NCI-H1092 (cell line): ENCODE measurements around the gene GTF2H2.
"Not testable (repeated sequence)": the region's sequence is repeated elsewhere in the genome, so short reads cannot be mapped to it uniquely, and the experiment has no call there.

Source experiments
- DNase-seq: peaks from one replicate; lab custom pipeline; 2025; lab: John Stamatoyannopoulos, UW

The GTF2H2 gene

DNA sequence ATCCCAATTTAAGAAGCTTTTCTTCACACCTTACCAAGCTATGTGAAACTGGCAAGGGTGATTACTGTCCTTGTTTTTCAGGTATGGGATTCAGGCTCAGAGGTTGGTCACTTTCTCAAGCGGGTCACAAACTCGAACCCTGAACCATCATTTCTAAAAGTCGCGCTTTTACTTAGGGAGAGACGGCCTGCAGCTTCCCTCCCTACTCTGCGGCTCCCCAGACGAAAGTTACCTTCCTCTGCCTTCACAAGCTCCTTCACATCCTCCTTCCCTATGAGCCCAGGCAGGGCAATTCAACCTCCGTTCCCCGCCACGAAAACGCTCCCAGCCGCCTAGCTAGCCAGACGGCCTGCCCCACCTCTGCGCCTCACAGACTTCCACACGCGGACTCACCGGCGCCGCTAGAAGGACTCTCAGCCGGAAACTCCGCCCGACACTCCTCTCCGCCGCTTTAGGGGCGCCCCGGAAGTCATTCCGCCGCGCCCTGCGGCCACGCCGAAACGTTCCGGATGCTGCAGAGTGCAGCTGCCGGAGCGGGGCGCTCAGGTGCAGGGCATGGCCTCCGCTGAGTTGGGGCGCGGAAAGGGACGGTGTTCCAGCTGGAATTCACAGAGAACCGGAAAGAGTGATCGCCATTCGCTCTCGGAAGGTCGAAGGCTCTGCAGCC lies at the start of gene GTF2H2:
TSS of gene GTF2H2 (minus strand) at position 415 of the 667 bp plus-strand sequence. CDS start 4,913 bp downstream, outside the sequence.
- DNase-seq, result not testable (repeated sequence)

DNA sequence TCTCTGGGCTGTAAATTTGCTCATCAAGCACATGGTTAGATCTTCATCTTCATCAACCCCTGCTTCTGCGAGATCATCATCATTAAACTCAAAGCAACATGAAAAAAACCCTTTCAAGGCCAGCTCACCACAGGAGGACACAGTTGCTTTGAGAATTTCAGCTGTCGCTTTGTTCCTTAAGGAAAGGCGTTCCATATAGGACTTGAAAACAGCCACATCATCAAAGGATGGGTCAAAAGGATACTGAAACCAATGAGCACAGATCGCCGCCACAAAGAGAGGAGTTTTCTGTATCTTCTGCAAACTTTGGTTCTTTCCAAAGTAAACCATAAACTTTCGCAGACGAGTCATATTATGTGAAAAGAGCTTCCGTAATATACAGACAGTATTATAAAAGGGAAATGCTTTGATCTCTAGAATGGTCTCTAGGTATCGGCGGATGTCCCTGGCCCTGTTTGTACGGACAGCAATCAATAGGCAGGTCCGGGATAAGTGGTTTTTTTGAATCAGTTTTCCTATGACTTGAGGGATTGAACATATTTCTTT lies 42.3 kb upstream of the GTF2H2 start:
- not testable (repeated sequence) for DNase-seq

DNA sequence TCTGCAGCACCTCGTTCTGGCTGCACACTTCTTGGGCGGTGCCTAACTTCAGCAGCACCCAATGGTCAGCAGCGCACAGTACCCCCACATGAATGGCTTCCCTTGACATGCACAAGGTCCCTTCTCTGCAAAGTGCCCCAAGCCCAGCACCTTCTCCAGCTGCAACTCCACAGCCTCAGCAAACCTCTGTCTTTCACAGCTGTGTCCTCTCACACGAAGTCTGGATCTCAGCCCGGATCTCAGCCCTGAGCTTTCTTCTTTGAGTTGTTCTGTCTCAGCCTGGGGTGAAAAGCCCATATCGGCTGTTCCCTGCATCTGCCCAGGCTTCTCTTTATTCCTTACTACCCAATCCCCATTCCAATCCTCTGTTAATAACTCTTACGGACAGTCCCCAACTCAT lies 32.5 kb upstream of the GTF2H2 start:
- DNase-seq, result not testable (repeated sequence)

DNA sequence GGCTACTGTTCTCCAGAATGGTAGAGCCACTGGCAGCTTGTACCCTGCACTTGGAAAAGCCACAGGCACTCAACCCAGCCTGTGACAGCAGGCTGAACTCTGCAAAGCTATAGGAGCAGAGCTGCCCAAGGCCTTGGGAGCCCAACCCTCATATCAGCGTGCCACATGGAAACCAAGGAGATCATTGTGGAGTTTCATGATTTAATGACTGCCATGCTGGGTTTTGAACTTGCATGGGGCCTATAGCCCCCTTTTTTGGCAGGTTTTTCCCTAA lies 30.4 kb upstream of the GTF2H2 start:
- DNase-seq, result not testable (repeated sequence)

DNA sequence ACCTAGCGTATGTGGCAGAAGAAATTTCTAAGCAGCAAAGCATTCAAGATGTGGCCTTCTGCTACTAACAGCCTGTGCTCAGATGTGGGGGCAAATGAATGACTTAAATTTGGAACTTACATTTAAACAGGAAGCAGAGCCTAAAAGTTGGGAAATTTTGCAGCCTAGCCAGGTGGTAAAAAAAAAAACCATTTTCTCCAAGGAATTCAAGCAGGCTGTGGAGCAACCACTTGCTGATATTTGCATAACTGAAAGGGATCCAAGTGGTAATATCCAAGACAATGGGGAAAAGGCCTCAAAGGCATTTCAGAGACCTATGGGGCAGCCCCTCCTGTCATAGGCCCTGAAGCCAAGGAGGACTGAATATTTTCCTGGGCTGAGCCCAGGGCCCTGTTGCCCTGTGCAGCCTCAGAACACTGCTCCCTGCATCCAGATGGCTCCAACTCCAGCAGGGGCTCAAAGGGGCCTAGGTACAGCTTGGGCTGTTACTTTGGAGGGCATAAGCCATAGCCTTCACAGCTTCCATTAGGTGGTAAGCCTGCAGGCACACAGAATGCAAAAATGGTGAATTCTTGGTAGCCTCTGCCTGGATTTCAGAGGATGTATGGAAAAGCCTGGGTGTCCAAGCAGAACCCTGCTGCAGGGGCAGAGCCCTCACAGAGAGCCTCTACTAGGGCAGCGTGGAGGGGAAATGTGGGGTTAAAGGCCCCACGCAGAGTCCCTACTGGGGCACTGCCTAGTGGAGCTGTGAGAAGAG lies 29.9 kb upstream of the GTF2H2 start:
- not testable (repeated sequence) for DNase-seq

DNA sequence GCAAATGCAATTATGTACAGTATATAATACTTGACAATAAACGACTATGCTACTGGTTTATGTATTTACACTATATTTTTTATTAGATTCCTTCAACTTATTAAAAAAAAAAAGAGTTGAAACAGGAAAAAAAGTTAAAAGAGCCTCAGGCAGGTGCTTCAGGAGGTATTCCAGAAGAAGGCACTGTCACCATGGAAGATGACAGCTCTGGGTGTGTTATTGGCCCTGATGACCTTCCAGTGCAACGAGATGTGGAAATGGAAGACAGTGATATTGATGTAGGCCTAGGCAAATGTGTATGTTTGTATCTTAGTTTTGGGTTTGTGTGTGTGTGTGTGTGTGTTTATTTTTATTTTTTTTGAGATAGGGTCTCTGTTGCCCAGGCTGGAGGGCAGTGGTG lies 22.3 kb upstream of the GTF2H2 start:
- not testable (repeated sequence) for DNase-seq

DNA sequence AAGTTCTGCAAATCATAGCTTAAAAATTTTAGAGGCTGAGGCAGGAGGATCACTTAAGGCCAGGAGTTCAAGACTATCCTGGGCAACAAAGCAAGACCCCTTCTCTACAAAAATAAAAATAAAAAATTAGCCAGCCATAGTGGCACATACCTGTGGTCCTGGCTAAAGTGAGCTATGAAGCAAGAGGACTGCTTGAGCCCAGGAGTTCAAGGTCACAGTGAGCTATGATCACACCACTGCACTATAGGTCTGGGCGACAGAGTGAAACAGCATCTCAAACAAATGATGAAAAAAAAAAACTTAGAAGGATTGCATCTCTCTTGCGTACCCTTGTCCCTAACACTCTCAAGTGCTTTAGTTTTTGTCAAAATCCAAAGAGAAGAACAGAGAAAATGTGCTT lies 21.3 kb upstream of the GTF2H2 start:
- DNase-seq, result not testable (repeated sequence)

DNA sequence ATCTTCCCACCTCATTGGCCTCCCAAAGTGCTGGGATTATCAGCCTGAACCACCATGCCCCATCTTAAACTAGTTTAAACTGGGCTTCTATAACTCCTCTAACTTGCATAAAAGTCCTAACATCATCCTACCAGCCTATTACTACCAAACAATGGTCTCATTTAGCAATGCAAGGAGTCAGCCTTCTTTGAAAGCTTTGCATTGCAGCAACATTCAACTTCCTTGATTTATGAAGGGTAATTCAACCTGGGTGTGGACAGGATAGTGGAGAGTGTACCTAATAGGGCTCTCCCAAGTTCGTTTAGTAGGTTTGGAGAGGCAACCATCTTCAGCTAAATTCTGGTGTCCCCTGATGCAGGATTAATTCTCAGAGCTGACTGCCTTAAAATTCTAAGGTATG lies 18.7 kb upstream of the GTF2H2 start:
- DNase-seq, result not testable (repeated sequence)

DNA sequence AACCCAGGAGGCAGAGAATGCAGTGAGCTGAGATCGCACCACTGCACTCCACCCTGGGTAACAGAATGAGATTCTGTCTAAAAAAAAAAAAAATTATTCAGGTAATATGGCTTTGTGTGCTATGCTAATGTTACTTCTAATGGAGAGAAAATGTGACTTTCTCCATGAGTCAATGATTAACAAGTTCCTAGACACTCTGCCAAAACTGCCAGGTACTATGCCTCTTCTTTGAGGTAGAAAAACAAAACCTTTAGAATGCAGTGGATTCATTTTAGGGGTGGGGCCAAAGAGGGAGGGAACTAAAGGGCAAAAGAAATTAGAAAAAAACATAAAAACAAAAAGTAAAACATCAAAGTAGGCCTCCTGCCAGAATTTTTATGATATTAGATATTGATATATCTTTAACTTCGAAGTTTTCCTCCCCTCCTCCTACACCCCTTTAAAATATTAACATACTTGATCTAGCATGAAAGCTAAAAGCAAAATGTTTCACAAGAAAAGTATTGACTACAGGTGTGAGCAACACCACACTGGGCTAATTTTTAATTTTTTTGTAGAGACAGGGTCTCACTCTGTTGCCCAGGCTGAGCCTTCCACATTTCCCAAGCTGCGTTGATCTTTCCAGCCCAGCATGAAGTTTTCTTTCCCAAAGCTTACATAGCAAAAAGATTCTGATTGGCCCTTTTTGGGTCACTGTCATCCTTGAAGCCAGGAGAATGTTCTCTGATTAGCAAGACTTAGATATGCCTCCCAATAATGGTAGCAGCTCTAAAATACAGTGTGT lies 17.0 kb upstream of the GTF2H2 start:
- not testable (repeated sequence) for DNase-seq

DNA sequence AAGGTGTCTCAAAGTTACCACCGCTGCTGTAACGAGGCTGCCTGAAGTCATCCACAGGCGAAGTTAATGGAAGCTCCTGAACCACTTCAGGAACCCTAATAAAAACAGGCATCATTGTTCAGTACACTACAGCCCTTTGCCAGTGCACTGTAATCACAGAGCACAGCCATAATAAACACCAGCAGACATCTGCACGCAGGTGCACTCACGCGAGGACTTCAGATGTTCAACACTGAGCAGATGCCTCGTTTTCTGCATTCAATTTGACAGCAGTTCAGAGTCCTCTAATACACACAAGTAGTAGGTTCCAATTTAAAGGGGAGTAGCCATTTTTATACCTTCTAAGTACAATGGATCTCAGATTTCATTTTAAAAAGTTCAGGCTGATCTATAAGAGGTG lies 15.4 kb upstream of the GTF2H2 start:
- not testable (repeated sequence) for DNase-seq

DNA sequence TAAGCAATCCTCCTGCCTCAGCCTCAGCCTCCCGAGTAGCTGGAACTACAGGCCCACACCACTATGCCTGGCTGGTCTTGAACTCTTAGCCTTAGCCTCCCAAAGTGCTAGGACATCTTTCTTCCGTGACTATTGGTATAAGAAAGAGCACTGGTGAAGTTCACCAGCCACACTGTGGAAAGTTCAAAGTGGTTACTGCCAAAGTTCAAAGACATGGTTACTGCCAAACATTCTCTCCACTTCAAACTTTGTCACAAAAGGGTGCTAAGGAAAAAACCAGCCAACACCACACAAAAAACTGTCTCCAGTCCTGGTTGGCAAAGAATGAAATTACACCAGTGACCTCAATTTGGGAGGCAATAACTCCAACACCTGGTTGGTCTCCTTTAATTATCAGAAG lies 14.9 kb upstream of the GTF2H2 start:
- DNase-seq, result not testable (repeated sequence)

DNA sequence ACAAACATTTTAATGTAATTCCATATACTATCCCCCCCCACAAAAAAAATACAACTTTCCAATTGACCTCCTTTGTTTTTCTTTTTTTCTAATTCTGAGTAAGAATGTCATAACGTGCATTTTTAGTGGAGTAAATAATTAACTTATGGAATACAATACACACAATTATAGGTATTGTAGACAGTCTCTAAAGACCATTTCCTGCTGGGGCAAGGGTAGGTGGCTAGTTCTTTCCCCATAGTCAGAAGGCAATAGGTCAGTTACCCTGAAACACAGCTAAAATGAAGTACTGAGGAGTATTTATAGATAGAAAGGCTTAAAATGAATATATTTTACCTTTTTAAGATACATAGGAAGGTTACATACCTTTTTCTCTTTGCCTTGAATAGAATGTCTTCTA lies 6.2 kb downstream of the GTF2H2 start:
- not testable (repeated sequence) for DNase-seq

DNA sequence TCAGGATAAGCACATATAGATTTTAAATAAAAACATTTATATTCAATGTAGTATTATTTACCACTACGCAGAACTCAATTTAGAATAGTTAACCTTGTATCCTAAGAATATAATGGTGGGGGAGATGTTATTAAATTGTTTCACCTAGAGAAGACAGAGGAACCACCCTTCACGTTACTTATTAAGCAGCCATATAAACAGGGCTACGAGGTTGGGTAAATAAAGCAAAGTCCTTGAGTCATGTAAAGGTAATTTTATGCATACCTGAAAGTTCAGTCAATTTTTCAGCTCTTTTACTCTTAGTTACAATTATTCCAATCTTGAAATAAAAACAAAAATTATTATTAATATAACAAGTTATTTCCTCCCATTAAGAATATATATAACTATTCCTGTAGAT lies 8.1 kb downstream of the GTF2H2 start:
- DNase-seq, result not testable (repeated sequence)

DNA sequence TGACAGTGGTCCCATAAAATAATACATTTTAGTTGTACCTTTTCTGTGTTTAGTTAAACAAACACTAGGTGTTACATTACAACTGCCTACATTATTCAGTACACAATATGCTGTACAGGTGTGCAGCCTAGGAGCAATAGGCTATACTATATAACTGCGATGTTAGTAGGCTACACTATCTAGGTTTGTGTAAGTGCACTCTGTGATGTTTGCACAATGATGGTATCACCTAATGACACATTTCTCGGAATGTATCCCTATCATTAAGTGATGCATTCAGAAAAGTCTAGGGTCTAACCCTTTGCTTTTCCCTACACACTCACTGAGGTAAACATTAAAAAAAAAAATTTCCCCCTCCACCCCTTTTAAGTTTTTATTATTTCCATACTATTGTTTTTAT lies 22.7 kb downstream of the GTF2H2 start:
- DNase-seq, result not testable (repeated sequence)

DNA sequence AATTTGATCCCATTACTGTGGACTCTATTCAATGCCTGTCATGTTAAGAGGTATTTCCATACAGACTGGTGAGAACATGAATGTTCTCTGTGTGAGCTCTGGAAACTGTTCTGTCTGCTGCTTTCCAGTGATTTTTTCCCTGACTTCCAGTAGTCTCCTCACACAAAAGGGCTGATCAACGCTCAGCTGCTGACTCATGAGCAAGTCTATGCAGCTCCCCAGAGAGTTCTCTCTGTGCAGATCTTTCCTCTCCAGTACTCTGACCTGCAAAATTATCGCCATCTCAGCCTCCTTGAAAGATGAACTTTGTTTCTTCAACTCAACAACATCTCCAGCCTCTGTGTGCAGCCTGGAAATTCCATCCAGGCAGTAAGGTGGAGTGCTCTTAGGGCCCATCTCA lies 23.3 kb downstream of the GTF2H2 start:
- not testable (repeated sequence) for DNase-seq

DNA sequence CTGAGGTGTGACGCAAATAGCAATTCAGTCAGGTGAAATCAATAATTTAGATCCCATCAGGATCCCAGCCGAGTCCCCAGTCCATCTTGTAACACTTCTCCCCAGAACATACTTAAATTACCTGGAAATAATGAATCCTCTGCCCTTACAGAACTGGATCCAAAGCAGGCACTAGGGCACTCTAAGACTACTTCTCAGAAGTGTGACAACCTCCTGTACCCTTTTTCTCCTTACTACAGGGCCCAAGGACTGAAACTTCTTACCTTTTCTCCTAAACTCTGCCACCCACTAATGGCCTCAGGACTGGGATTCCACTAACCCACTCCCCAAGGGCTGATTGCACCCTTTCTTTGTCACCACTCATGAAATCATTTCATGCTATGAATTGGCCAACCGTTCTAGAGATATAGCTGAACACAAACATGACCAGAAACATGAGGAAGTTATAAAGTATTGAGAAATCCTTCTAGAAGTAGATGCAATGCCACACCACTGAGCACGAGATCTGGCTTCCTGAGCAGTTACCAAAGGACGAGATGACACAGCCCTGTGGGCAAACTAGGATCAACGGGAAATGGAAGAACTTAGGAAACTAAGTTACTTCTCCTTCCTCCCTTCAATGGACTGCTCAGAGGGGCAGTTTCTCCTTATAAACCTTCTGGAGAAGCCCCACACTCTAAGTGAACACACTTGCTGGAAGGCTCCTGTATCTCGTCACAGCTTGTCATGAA lies 36.3 kb downstream of the GTF2H2 start:
- DNase-seq, result not testable (repeated sequence)

DNA sequence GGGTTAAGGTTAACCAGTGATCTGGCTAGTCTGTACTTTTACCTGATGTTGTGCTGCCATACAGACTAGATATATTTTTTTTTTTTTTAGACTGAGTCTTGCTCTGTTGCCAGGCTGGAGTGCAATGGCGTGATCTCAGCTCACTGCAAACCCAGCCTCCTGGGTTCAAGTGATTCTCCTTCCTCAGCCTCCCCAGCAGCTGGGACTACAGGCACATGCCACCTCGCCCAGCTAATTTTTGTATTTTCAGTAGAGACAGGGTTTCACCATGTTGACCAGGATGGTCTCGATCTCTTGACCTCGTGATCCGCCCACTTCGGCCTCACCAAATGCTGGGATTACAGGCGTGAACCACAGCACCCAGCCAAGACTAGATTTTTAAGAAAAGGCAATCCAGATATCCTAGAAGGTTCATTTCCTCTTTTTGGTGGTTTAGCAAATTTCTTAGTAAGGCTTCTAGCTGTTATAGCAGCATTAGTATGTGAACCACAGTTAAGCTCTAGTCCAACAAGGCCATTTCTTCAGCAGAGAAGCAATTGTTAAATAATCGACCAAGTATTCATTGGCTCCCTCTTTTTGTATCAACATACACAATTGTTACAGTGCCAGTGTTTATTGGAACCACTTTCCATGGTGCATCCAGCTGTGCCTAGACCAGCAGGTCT lies 42.1 kb downstream of the GTF2H2 start, which contains the start of gene NAIP:
TSS of gene NAIP (minus strand) at position 51 of the 665 bp plus-strand sequence. CDS start 12,424 bp downstream, outside the sequence.
- DNase-seq, result not testable (repeated sequence)

DNA sequence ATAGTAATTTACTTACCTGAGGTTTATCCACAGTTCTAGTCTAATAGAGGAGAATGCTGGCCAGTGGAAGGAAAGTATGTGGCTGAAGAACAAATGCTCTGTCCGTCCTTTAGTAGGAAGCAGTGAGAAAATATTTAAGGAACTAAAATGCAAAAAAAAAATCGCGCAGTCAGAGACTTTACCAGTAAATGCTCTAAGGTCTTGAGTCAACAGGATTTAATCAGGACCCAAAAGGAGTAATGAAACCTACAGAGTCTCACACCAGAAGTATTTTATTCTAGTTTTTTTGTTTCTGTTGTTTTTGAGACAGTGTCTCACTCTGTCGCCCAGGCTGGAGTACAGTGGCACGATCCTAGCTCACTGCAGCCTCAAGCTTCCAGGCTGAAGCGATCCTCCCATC lies 46.8 kb downstream of the GTF2H2 start:
- not testable (repeated sequence) for DNase-seq

DNA sequence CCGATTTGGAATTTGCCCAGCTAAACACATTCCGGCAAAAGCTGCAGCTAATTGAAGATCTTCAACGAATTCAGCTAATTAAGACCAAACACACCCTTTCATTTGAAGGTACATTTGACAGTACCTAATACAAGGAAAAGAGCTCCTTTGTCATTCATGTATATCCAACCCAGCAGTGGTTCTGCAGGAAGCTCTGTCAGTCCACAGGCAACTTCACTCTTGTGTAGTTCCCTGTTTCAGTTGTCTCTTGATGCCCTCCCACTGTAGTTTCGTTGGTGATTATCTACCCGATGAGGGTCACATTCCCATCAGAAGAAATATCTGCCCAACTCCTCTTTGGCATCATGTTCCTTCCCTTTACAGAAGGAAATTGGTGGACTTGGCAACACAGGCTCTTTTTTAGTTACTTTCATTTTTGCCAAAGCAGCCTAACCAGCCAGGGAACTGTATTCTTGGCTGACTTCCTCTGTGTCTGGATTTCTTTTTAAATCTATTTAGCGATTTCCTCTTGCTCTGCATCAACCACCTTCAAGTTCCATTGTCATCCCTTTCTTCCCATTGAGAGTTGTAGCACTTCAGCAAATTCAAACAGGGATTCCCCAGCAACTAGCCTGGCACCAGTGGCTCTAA lies 49.0 kb downstream of the GTF2H2 start:
- not testable (repeated sequence) for DNase-seq

DNA sequence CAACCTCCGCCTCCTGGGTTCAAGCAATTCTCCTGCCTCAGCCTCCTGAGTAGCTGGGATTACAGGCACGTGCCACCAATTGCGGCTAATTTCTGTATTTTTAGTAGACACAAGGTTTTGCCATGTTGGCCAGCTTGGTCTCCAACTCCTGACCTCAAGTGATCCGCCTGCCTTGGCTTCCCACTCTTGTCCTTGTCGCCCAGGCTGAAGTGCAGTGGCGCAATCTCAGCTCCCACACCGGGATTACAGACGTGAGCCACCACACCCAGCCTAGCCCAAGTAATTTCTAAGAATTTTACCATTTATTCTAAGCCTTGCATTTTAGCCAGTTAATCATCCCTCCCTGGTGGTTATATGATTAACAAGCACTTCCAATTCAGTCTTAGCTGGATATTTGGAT lies 53.3 kb downstream of the GTF2H2 start:
- DNase-seq, result no peak

DNA sequence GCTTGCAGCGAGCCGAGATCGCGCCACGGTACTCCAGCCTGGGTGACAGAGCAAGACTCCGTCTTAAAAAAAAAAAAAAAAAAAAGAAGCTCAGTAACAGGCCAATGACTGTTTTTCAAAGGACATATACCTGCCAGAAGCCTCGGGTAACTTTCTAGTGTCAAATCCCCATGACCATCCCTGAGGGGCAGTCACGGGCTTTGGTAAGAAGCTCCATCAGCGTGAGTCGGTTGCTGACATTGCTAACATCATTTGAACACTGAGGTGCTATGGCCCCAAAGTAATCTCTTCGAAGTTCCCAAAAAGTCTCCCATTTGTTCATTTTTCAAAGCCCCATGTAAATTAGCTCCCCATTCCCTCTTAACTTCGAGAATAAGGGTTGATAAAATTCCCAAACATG lies 53.9 kb downstream of the GTF2H2 start:
- DNase-seq, result no peak
